IPS-18c (cell line): ENCODE data around the gene EIF1AX.
"Not testable (repeated sequence)": the region's sequence is repeated elsewhere in the genome, so short reads cannot be mapped to it uniquely, and the experiment has no call there.

Experiments
- H3K4me3 ChIP-seq: 2 replicates; pipeline ENCODE4 v1.7.0; 2013; ENCODE audit warnings: low read depth, mild to moderate bottlenecking, low read length, moderate library complexity; ENCODE audit not compliant: insufficient read depth
- H3K9me3 ChIP-seq: one replicate; pipeline ENCODE4 v1.6.1; 2013; ENCODE audit warnings: mild to moderate bottlenecking, low read length, moderate library complexity; ENCODE audit not compliant: control insufficient read depth, insufficient read depth

Gene EIF1AX

DNA sequence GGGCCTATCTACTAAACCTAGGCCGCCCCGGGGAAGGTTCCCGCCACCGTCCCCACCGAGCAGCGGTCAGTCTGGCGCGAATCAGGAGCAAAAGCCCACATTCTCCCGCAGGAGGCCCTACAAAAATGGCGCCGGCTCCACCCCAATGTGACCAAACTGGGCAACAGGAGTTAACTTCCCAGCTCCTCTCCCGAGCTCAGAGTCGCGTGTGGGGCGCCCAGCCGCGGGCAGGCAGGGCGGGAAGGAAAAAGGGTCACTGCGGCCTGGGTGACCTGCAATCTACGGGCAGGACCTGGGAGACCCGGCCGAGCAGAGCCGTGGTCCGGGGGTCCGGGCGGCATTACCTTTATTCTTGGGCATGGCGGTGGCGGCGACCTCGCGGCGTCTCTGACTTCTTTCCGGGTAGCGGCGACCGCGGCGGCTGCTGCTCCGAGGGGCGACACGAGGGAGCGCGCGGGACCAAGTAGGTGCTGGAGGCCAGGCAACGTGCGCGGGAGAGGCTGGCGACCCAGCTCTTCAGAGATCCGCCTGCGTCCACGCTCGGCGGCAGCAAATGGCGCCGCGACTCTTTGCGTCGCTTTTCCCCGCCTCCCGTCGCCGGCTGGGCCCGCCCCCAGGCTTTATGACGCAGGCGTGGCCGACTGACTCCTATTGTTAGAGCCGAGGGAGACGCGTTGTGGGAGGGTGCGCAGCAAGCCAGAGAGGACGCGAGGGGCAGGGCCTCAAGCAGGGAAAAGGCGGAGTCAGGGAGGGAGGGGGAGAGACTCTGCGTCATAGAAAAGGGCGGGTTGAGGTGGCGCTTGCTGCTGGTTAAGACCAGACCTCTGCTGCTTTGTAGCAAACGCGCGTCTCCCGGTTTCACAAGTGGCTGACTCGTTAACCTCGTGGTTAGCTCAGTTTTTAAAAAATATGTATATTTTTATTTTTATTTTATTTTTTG is at the start of gene EIF1AX:
Gene EIF1AX, minus strand, starts transcription at position 558 of the 940 bp plus-strand sequence. Its CDS starts 198 bp downstream, at position 360.
- H3K4me3 ChIP-seq = peak within 1 kb of the TSS; percentile 66

DNA sequence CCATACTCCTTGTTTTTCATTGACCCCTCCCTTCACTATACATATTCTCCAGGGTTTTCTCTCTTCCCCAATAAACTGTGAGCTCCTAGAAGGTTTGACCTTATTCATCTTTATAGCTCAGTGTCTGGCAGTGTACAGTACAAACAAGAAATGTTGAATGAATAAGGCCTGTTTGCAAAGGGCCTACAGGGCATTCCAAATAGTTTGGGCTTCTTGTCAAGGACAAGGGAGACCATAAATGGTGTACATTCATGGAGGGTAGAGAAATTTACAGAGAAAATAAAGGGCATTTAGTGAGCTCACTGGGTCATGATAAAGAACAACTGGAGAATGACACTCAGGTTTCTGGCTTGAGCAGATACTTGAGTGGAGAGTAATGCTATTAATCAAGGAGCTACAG is 47.5 kb upstream of the EIF1AX start:
- no peak overlapping the region for H3K4me3 ChIP-seq
- no peaks in the 10 kb centered on the region for H3K9me3 ChIP-seq

More for the DNA sequence above, at the start of gene EIF1AX:
- peaks cover 2% of the 10 kb centered on the region for H3K9me3 ChIP-seq

DNA sequence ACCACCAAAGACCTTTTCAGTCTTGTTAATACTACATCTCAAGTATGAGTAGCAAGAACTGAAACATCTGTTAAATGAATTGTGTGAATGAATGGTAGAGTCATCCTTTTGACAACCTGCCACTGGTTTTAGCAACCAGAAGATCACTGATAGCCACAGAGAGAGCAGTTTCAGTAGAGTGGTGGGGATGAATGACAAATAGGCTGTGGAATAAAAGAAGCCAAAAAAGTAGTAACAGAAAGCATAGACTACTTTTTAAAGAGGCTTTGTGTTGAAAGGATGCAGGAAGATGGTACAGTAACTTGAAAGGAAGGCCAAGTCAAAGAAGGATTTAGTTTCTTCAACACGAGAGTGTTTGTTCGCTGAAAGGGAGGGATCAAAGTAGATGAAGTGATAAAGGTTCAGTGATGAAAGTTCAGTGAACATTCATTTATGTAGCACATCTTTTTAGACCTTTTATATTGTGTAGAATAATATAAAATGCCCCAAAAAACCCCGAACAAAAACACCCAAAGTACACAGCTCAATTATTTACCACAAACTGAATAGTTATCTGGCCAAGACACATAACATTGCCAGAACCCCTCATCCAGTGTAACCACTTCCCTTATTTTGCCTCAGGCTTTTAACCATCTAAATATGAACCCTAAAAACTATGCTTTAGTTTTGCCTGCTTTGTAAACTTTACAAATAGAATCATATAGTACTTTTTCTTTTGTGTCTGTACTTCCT is 40.1 kb upstream of the EIF1AX start:
- no peaks in the 10 kb centered on the region for H3K9me3 ChIP-seq
- no peak overlapping the region for H3K4me3 ChIP-seq

DNA sequence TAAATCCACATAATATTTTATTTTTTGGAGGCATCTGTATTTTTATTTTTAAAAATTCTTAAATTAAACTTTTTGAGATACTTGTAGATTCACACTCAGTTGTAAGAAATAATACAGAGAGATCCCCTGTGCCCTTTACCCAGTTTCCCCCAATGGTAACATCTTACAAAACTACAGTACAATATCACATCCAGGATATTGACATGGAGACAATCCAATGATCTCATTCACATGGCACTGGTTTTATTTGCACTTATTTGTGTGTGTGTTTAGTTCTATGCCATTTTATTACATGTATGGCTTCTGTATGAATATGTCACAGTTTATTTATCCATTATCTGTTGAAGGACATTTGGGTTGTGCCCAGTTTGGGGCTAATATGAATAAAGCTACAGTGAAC is 35.5 kb upstream of the EIF1AX start:
- H3K4me3 ChIP-seq = no peak overlapping the region
- no peaks in the 10 kb centered on the region for H3K9me3 ChIP-seq

DNA sequence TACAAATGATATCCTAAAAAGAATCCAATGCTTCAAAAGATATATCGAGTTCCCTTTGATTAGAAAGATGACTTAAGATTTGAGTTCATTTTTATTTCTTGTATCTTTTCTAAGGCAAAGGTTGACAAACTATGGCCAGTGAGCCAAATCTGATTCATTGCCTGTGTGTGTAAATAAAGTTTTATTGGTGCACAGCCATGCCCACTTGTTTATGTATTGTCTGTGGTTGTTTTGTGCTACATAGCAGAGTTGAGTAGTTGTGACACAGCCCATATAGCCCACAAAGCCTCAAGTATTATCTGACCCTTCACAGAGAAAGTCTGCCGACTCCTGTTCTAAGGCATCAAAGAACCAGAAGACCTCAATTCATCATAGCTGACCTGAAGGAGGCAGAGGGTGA is 32.2 kb upstream of the EIF1AX start:
- no peak overlapping the region for H3K4me3 ChIP-seq

GRCh38 chrX:20173313-20173712 is 31.7 kb upstream of the EIF1AX start:
- no peaks in the 10 kb centered on the region for H3K9me3 ChIP-seq
- no peak overlapping the region for H3K4me3 ChIP-seq

More for the DNA sequence above, 32.2 kb upstream of the EIF1AX start:
- H3K9me3 ChIP-seq = no peaks in the 10 kb centered on the region

- Histone ChIP-seq H3K9me3 (no peaks in the 10 kb centered on the region), H3K4me3 (no peak overlapping the region)
Observed at GRCh38 chrX:20171887-20172286, 30.2 kb upstream of the EIF1AX start.

DNA sequence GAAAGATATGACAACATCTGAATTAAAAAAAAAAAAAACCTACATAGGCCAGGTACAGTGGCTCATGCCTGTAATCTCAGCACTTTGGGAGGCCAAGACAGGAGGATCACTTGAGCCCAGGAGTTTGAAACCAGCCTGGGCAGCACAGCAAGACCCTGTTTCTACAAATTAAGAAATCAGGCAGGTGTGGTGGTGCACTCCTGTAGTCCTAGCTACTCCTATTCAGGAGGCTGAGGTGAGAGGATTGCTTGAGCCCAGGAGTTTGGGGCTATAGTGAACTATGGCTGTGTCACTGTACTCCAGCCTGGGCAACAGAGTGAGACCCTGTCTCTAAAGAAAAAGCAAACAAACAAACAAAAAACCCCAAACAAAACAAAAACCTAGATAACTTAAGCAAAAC is 20.9 kb upstream of the EIF1AX start:
- H3K9me3 ChIP-seq, H3K4me3 ChIP-seq: not testable (repeated sequence)

- no peak overlapping the region for H3K4me3 ChIP-seq
Observed at GRCh38 chrX:20159797-20160385, 18.3 kb upstream of the EIF1AX start.

GRCh38 chrX:20151689-20152088 is 10.1 kb upstream of the EIF1AX start:
- Histone ChIP-seq H3K4me3 (no peak overlapping the region), H3K9me3 (no peaks in the 10 kb centered on the region)

More at GRCh38 chrX:20159797-20160385, 18.3 kb upstream of the EIF1AX start:
- H3K9me3 ChIP-seq = no peaks in the 10 kb centered on the region

DNA sequence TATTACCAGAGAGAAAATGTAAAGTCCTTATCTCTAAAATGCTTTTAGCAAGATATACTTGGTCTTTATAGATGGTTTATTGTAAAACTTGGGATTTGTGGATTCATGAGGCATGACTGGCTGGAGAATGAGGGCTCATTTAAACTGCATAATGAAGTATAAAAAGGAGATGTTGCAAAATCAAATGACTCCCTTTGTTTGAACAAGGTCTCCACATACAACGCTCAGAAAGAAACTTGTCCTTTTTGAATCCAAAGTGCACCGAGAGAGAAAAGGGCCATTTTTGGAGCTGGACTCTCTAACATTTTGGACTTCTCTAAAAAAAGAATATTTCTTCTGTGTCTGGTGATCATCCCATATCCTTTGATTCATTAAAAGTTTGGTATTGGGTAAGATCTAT is 7.7 kb upstream of the EIF1AX start:
- no peak overlapping the region for H3K4me3 ChIP-seq

DNA sequence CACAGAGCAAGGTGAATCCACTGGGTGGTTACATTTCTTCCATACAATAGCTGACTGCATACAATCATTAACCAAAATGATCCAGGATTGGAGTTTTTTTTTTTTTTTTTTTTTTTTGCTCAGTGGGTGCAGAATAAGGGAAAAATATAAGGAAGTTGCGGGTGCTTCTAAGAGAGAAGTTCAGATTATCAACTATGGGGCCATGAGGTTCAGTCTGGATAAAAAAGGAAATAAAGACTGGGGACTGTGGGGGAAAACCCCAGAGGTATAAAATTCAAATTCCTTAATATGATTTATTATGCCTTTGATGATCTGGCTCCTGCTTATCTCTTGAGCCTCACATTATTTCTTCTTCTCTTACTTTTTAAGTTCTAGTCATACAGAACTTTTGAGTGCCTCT is 5.9 kb upstream of the EIF1AX start:
- Histone ChIP-seq H3K4me3 (no peak overlapping the region), H3K9me3 (no peaks in the 10 kb centered on the region)

More for the DNA sequence above, 7.7 kb upstream of the EIF1AX start:
- H3K9me3 ChIP-seq = no peaks in the 10 kb centered on the region

GRCh38 chrX:20144491-20144890 is 2.9 kb upstream of the EIF1AX start:
- Histone ChIP-seq H3K4me3 (no peak overlapping the region), H3K9me3 (peaks cover 2% of the 10 kb centered on the region)

- Histone ChIP-seq H3K9me3 (peaks cover 2% of the 10 kb centered on the region), H3K4me3 (no peak overlapping the region)
Observed at GRCh38 chrX:20143561-20143960, 1.9 kb upstream of the EIF1AX start.

- Histone ChIP-seq H3K9me3 (peaks cover 2% of the 10 kb centered on the region), H3K4me3 (no peak overlapping the region)
Observed at GRCh38 chrX:20143111-20143510, 1.5 kb upstream of the EIF1AX start.

GRCh38 chrX:20140420-20140819 is 1.2 kb downstream of the EIF1AX start:
- Histone ChIP-seq H3K4me3 (peak overlapping the region; percentile 66), H3K9me3 (peaks cover 2% of the 10 kb centered on the region)

DNA sequence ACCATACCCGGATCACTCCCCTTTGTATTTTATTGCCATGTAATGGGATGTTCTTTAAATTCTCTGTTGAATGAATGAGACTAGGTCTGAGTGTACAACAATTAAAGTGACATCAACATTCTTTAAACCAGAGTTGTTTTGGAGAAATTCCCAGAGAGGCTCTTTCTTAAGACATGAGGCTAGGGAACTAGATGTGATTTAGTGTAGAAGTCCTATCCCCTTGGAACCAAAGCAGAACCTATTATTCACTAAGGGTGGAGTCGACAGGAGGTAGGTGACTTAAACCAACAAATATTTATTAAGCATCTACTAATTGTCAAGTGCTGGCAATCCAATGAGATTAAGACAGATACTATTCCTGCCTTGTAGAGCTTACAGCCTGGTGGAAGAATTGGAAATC is 1.7 kb downstream of the EIF1AX start:
- peak overlapping the region; percentile 66 for H3K4me3 ChIP-seq

GRCh38 chrX:20135944-20136343 is 5.7 kb downstream of the EIF1AX start:
- no peak overlapping the region for H3K4me3 ChIP-seq
- H3K9me3 ChIP-seq = no peaks in the 10 kb centered on the region

More for the DNA sequence above, 1.7 kb downstream of the EIF1AX start:
- peaks cover 2% of the 10 kb centered on the region for H3K9me3 ChIP-seq
